ENCODE results near the gene ARL6IP5. TPM values are rescaled to one million over a fixed set of nuclear protein-coding genes. Genes with fewer than 3 reads are reported as not detected.

ARL6IP5 gene
- total and polyA plus RNA-seq, 11 donors = 164 to 256 (median 214) TPM

- Histone ChIP-seq H3K9me3 (no peaks in the 10 kb centered on the region), H3K27me3 (no peaks in the 10 kb centered on the region), H3K4me3 (peak within 1 kb of the TSS; percentile 21 to 63 (median 50)), H3K27ac (peak within 1 kb of the TSS; percentile 54 to 91 (median 80)), H3K36me3 (peaks cover 0 to 7% (median 0%) of the 10 kb centered on the region in 9 donors), H3K4me1 (peaks cover 0 to 19% (median 4%) of the 10 kb centered on the region in 12 donors)
- peak; percentile 82 to 93 (median 92) for ATAC-seq
- 28 to 46% (median 42%) methylated on average over 3 of the region's 3 CpGs for WGBS, 4 donors
- intact Hi-C loops (cut with DNase I) = loop anchor here in 2 of 10 donors (5.0 kb wide), 2 partner anchors 35 to 40 kb away; partner anchors contain the start of genes ARL6IP5 (in 1 of the 2) and UBA3 (in 1 of the 2)
- DNase-seq = peak in 4 of 5 donors; percentile 40 to 57 (median 40)
- TF ChIP-seq POLR2A (IDR thresholded peaks at IDR 0.05) (peak in 1 of 2 donors; percentile 39), CTCF (IDR thresholded peaks at IDR 0.05) (no peak)
These were observed 37.7 kb downstream of the ARL6IP5 start, which contains the start of gene LMOD3 for GRCh38 chr3:69122403-69122802. TSS of gene LMOD3 (minus strand) at chr3:69122595. CDS start at chr3:69122386, 209 bp downstream.

GRCh38 chr3:69126216-69126615, 41.5 kb downstream of the ARL6IP5 start:
- WGBS, 4 donors = 72 to 85% (median 75%) methylated on average over 3 of the region's 3 CpGs
- Histone ChIP-seq H3K4me1 (peaks cover 0 to 11% (median 3%) of the 10 kb centered on the region in 12 donors), H3K4me3 (no peak overlapping the region), H3K36me3 (no peaks in the 10 kb centered on the region), H3K27me3 (no peaks in the 10 kb centered on the region), H3K9me3 (no peaks in the 10 kb centered on the region), H3K27ac (no peak overlapping the region)
- ATAC-seq (no peak), DNase-seq (no peak)
- intact Hi-C loops (cut with DNase I) = no loop called here
- TF ChIP-seq CTCF (IDR thresholded peaks at IDR 0.05) (no peak), POLR2A (IDR thresholded peaks at IDR 0.05) (no peak)

- Histone ChIP-seq H3K4me1 (peaks cover 0 to 11% (median 3%) of the 10 kb centered on the region in 12 donors), H3K27me3 (no peaks in the 10 kb centered on the region), H3K4me3 (no peak overlapping the region), H3K27ac (no peak overlapping the region), H3K9me3 (no peaks in the 10 kb centered on the region), H3K36me3 (no peaks in the 10 kb centered on the region)
- ATAC-seq (no peak), DNase-seq (no peak)
- WGBS, 4 donors = 71 to 93% (median 93%) methylated on average over 2 of the region's 2 CpGs
- TF ChIP-seq POLR2A (IDR thresholded peaks at IDR 0.05) (no peak), CTCF (IDR thresholded peaks at IDR 0.05) (no peak)
- intact Hi-C loops (cut with DNase I) = no loop called here
These were observed 42.3 kb downstream of the ARL6IP5 start for GRCh38 chr3:69126999-69127398.

- ATAC-seq (no peak), DNase-seq (no peak)
- Histone ChIP-seq H3K36me3 (no peaks in the 10 kb centered on the region), H3K4me1 (peaks cover 0 to 2% (median 0%) of the 10 kb centered on the region in 12 donors), H3K9me3 (no peaks in the 10 kb centered on the region), H3K27ac (no peak overlapping the region), H3K27me3 (no peaks in the 10 kb centered on the region), H3K4me3 (no peak overlapping the region)
- intact Hi-C loops (cut with DNase I) = no loop called here
- no peak for TF ChIP-seq CTCF (IDR thresholded peaks at IDR 0.05)
- TF ChIP-seq POLR2A (IDR thresholded peaks at IDR 0.05) = no peak
These were observed 43.8 kb downstream of the ARL6IP5 start for GRCh38 chr3:69128509-69128908.
